RCC 7860 (cell line): ENCODE results near the gene SBNO1.
"Not testable (repeated sequence)": the region's sequence is repeated elsewhere in the genome, so short reads cannot be mapped to it uniquely, and the experiment has no call there.

ENCODE experiments used
- DNase-seq: peaks from one replicate; pipeline ENCODE4 v3.0.0-alpha.2; 2015; ENCODE audit warnings: low spot score
- FAIRE-seq: peaks from 2 replicates; lab custom pipeline; 2012; peaks lifted over from hg19 to GRCh38; lab: Jason Lieb, UNC

SBNO1 gene

DNA sequence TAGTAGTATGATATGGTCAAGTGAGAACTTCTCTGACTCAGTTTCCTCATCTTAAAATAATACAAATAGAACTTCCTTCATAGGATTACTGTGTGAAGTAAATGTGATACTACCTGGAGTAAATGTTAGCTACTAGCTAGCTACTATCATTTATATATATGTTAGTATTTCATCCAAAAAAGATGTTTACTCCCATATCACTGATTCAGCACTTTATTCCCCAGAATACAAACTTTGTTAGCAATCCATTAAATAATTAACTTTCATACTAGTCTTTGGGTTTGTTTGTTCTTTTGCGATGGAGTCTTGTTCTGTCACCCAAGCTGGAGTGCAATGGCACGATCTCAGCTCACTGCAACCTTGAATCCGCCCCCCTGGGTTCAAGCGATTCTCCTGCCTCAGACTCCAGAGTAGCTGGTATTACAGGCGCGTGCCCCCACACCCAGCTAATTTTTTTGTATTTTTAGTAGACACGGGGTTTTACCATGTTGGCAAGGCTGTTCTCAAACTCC, 8.4 kb downstream of the SBNO1 start:
- DNase-seq (no peak), FAIRE-seq (no peak)

DNA sequence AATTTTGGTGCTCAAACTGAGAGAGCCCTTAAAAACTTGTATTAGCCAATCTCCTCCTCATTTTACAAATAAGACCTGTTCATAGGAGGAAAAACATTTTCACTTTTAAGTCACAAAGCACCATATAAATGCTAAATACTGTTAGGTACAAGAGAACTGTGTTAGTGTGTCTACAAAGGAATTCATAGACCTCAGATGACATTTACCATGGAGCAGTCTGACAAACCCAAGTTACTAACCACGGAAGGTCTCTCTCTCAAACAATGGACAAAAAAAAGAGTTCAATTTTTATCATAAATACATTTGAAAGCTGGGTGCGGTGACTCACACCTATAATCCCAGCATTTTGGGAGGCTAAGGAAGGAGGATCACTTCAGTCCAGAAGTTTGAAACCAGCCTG, 10.0 kb downstream of the SBNO1 start:
- DNase-seq, result no peak
- FAIRE-seq, result no peak

- no peak for DNase-seq
- FAIRE-seq, result no peak
These were observed 13.3 kb downstream of the SBNO1 start for GRCh38 chr12:123351349-123351748.

GRCh38 chr12:123346946-123347345, 17.7 kb downstream of the SBNO1 start:
- no peak for FAIRE-seq
- no peak for DNase-seq

DNA sequence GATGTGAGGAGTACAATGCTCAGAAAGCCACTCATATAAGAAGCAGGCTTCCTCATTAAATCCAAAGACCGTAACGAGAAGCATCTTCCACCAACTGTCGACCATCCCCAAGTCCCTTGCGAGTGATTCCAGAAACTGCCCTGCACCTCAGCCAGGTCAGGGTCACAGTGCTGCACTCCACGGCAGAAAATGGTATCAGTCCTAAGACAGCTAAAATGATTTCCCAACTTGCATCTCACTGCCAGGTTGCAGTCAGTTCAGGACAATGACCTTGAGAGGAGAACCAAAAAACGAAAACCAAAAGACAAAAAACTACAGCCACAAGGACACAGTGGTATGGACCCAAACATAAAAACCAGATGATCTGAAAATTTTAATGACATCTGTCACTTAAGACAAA, 20.6 kb downstream of the SBNO1 start:
- DNase-seq (no peak), FAIRE-seq (no peak)

DNA sequence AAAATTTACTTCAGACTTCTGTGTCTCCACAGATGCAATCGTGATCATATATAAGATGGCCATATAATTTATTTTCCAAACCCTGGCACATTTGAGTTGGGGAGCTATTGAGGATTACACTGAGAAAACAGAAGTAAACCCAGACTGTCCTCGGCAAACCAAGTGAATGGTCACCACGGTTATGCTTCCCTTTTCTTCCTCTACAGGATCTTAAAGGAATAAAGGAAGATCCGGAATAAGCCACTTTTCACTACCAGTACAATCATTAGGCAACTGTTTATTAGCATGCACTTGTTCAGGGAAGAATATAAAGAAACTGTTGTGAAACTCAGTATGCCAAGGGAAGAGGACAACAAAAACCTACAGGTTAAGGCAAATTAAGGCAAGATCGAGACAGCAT, 27.6 kb downstream of the SBNO1 start:
- no peak for FAIRE-seq
- no peak for DNase-seq

GRCh38 chr12:123336530-123336929, 28.1 kb downstream of the SBNO1 start:
- no peak for FAIRE-seq
- no peak for DNase-seq

DNA sequence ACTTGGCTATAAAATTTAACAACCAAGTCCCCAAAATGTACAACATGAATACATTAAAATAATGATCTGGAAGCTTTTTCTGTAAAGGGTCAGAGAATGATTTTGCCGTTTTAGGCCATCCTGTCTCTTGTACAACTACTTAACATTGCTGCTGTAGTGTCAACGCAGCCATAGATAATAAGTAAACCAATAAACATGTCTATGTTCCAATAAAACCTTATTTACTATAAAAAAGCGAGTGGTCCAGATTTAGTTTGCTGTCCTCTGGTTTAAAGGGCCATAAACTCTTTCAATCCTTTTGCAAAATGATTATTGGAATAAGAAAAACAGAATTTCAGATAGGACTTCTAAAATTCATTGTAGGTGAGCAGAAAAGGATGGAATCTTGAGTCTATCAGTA, 29.2 kb downstream of the SBNO1 start:
- DNase-seq (no peak), FAIRE-seq (no peak)

DNA sequence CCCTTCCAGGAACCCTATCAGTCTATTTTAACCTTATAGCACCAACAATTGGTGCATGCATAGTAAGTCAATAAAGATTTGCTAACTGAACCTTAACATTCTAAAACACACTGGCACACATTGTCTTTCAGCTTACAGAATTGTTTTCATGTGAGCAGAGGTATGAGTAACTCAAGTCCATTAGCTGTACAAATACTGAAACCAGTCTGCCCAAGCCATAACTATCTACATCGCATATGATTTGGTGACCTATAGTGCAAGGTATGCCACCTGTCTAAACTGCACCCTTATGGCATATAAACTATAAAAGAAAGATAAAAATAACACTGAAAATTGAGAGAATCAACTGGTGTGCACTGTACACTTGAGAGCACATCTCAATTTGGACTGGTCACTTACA, 34.8 kb downstream of the SBNO1 start:
- FAIRE-seq, result no peak
- DNase-seq, result no peak

DNA sequence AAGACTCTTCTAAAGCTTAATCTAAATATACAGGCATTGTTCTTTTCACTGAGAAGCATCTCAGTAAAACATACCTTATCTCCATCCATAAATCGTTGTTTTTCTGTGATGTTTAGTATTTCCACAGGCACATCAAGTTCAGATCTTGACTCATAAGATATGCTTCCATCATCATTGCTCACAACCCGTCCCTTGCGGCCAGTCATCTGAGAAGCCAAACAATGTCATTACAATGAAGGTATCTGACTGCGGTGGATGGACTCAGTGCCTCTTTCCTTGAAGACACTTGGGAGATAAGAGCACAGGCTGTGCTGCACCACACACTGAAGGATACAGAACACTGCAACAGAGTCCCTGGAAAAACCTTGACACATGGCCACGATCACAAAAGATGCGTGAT, 44.8 kb downstream of the SBNO1 start:
- FAIRE-seq (no peak), DNase-seq (no peak)

DNA sequence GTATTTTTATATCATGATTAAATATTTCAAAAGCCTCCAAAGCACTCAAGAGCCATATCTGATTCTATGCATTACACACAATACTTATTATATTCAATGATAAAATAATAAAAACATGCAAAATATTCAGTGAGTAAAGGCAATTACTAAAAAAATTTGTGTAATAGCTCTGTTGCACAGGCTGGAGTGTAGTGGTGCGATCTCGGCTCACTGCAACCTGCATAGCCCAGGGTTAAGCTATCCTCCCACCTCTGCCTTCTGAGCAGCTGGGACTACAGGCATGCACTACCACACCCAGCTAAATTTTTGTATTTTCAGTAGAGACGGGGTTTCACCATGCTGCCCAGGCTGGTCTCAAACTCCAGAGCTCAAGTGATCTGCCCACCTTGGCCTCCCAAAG, 45.4 kb downstream of the SBNO1 start:
- DNase-seq (no peak), FAIRE-seq (no peak)

DNA sequence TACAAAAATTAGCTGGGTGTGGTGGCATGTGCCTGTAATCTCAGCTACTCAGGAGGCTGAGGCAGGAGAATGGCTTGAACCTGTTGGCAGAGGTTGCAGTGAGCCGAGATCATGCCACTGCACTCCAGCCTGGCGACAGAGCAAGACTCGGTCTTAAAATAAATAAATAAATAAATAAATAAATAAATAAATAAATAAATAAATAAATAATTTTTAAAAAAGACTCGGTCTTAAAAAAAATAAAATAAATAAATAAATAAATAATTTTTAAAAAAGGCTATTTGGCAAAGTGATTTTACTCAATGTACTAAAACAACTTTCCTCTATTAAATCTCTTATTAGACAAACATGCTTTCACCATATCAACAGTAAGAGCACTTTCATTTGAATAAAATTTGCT, 51.6 kb downstream of the SBNO1 start:
- DNase-seq, result not testable (repeated sequence)
- peak; percentile 42 for FAIRE-seq

DNA sequence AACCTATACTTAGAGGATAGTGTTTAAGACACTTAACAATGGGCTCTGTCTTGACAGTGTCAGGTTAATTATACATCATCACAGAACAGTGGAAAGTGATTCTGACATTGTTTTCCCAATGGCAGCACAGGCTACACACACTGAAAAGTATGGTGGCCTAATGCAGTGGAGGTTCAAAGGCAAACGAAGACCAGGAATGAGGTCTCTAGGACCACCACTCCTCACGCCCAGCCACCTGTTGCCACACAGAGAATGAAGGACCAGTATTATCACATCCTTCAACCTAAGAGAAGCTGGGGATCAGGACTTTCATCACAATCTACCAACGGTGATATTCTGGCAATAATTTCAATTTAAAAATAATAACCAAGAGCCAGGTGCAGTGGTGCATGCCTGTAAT, 58.4 kb downstream of the SBNO1 start:
- no peak for FAIRE-seq
- no peak for DNase-seq

DNA sequence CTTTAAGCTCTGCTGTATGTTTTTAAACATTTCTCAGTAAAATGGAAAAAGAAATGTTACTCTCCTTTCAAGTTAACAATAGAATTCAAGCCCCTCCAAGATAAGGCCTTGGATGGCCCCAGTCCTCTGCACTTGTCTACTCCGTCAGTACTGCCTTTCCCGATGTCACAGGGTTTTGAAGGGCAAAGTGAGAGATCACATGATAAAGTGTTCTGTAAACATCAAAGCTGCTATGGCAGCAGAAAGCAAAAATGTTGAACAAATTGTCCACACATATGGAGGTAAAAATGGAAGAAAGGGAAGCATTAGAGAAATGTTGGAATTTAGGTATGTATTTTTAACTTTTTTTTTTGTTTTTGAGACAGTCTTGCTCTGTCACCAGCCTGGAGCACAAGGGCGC, 59.5 kb downstream of the SBNO1 start:
- no peak for FAIRE-seq
- no peak for DNase-seq

DNA sequence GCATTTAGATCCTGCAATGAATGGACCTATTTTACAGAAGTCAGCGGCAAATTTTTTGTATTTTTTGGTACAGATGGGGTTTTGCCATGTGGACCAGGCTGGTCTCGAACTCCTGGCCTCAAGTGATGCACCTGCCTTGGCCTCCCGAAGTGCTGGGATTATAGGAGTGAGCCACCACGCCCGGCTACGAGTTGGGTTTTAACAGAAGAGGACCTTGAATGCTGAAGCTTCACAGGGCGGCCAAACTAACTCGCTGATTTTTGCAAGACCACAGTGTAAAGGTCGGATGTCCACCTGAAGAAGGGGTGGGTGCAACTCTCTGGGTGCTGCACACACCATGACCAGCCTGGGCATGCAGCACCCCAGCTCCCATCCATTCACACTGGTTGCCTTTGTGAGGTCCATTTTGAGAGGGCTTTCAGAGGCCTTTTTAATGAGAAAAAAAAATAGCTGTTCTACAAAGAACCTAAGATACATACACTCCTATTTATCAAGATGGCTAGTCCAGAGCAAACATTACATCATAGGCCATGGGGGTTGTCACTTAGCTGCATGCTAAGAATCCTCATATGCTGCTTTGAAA, 71.4 kb downstream of the SBNO1 start:
- FAIRE-seq (no peak), DNase-seq (no peak)

DNA sequence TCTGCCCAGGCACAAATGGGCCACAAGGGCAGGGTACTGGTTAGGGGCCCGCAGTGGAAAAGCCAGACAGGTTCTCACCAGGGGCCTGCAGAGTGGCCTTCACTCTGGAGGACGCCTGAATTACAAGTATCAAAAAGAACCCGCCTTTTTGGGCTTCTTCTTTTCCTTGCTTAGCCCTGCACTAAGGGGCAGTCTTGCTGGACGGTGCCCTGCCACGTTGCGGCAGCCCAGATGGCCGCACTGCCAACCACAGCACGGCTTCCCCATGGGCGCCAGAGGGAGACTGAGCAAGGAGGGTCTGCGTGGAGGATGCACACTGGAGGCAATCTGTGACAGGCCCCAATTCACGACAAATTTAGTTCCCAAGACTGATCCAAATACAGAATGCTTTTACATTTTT, 74.7 kb downstream of the SBNO1 start:
- no peak for DNase-seq
- FAIRE-seq, result no peak

- DNase-seq, result no peak
- no peak for FAIRE-seq
These were observed 75.8 kb downstream of the SBNO1 start for GRCh38 chr12:123288751-123289346.

GRCh38 chr12:123286652-123287373, 77.8 kb downstream of the SBNO1 start:
- no peak for DNase-seq
- no peak for FAIRE-seq

GRCh38 chr12:123284669-123285068, 80.0 kb downstream of the SBNO1 start:
- DNase-seq (no peak), FAIRE-seq (no peak)

GRCh38 chr12:123283461-123283860, 81.2 kb downstream of the SBNO1 start:
- DNase-seq (no peak), FAIRE-seq (no peak)

GRCh38 chr12:123282111-123282510, 82.5 kb downstream of the SBNO1 start:
- DNase-seq (no peak), FAIRE-seq (no peak)

DNA sequence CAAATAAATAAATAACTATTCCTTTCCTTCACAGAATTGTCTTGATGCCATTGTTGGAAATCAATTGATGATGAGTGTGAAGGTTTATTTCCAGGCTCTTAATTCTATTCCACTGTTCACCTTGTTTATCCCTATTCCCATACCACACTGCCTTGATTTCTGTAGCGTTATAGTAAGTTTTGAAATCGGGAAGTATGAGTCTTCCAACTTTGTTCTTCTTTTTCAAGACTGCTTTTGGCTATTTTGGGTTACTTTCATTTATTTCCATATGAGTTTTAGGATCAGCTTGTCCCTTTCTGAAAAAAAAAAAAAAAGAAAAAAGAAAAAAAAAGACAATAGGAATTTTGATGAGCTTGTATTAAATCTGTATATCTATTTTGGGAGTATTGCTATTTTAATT, 83.7 kb downstream of the SBNO1 start:
- FAIRE-seq (no peak), DNase-seq (no peak)
